Measurements from ENCODE around the gene SNX5. TPM values are rescaled to one million over a fixed set of nuclear protein-coding genes. Genes with fewer than 3 reads are reported as not detected.

SNX5 gene
- polyA plus RNA-seq (2013, experiment 1 of 2; ENCODE audit: insufficient read length) = 95.1 TPM
- polyA plus RNA-seq (2013, experiment 2 of 2; ENCODE audit: insufficient read length) = 96.7 TPM

DNA sequence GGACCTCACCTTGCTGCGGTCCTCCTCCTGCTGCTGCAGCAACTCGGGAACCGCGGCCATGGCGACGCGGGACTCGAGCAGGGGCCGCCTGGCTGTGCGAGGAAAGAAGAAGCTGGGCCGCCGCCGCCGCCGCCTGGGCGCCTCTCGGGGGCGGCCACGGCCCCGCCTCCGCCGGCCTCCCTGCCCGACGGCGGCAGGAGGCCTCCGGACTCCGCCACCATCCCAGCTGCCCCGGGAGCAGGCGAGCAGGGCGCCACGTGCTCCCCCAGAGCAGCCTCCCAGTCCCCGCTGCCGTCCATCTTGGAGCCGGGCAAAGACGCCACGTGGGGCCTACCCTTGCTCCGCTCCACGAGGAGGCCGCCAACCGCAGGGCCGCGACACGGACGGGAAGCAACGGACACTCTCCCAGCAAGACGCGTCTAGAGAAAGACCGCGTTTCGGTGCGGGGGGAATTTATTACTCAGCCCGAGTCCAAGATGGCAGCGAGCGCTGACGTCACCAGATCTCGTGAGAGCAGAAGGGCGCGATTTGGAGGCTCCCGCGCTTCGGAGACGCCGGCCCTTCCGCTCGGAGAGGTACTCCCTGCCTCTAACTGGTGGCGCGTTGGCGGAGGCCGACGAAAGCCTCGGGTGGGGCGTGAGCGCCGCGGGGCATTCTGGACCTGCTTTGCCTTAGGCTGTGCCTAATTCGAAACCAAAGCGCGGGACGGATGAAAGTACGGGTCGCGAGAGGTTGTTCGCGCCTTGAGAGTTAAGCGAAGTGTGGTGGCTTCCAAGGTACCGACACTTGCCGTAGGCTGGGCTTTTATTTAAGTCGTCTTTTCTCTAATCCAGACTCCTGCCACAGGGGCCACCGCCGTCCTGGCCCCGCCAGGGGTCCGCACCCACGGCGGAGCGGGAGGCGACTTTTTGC lies at the start of gene SNX5, which contains the start of gene MGME1:
Gene SNX5, minus strand, starts transcription at position 429 of the 912 bp plus-strand sequence. Its CDS starts 369 bp downstream, at position 60.
Gene MGME1, plus strand, starts transcription at position 653 of the 912 bp plus-strand sequence. CDS start 842 bp downstream, outside the sequence.
- peak; percentile 100 for DNase-seq

DNA sequence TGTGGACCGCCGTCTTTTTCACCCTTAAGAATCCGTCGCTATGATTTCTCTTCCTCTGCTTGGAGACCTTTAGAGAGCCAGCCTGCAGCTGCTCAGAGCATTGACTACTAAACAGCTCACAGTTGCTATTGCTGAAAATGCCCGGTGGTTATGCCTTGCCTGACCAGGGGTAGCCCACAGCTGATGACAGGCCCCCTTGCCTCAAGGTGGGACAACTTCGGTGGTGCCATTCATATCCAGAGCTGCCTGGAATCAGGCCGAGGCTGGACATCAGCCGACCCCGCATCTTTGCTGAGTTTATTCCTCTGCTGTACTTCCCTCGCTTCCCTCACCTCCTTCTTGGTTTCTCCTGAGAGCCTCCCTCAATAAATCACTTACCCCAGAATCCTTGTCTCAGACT lies 49.5 kb upstream of the SNX5 start:
- no peak for DNase-seq

DNA sequence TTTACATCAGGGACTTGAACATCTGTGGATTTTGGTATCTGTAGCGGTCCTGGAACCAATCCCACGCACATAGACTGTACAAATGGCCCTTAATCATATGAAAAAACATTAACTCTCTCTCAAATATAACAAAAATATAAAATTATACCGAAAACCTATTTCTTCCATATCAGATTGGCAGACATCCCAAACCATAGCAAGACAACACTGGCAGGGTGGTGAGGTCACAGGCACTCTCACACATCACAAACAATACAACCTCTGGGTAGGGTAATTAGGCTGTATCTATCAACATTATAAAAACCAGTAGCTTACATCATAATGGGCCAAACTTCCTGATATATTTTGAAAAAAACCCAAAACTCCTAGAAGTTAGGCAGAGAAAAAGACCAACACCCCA lies 48.2 kb upstream of the SNX5 start:
- DNase-seq = no peak

DNA sequence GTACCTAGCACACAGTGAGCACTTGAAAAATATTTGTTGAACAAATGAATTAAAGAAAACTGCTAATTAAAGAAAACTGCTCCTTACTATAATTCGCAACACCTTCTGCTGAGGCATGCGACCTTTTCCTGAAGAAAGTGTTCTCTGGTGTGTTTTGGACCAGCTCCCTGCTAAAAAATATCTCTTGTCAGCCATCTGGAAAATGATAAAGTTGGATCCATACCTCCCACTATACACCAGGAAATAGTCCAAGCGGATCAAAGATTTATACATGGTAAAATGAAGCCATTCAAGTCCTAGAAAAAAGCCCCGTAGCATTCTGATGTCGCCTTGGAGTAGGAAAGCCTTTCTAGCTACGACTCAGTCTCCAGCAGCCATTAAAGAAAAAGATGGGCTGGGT lies 45.8 kb upstream of the SNX5 start:
- no peak for DNase-seq

DNA sequence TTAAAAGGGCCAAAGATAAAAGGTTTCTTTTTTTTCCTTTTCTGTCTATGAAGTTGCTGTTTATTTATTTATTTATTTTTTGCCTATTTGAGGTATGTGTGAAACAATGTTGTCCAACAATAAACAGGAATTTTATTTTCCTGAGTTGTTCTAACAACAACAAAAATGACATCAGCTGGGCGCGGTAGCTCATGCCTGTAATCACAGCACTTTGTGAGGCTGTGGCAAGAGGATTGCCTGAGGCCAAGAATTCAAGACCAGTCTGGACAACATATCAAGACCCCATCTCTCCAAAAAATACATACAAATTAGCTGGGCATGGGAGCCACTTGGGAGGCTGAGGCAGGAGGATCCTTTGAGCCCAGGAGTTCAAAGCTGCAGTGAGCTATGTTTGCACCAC lies 44.3 kb upstream of the SNX5 start:
- no peak for DNase-seq

DNA sequence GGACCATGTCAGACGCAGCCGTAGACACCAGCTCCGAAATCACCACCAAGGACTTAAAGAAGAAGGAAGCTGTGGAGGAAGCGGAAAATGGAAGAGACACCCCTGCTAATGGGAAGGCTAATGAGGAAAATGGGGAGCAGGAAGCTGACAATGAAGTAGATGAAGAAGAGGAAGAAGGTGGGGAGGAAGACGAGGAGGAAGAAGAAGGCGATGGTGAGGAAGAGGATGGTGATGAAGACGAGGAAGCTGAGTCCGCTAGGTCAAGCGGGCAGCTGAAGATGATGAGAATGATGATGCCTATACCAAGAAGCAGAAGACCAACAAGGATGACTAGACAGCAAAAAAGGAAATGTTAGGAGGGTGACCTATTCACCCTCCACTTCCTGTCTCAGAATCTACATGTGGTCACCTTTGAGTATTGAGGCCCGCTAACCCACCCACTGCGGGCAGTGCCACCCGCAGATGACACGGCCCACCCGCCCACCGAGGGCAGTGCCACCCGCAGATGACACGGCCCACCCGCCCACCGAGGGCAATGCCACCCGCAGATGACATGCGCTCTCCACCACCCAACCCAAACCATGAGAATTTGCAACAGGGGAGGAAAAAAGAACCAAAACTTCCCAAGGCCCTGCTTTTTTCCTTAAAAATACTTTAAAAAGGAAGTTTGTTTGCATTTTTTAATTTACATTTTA lies 43.5 kb upstream of the SNX5 start:
- DNase-seq = no peak

DNA sequence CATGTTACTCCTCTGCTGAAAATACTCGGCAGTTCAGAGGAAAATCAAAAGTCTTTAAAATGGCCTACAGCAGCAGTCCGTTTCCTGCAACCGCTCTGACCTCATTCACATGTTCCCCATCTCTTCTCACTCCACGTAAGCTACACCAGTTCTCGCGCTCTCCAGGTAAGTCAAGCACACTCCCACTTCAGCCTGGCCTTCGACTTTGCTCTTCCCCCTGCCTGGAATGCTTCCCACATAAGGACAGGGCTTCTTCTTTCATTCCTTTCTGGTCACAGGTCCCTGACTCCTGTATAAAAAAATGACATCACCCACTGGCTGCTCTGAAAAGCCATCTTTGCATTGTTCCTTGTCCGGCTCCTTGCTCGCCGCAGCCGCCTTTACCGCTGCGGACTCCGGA lies 42.9 kb upstream of the SNX5 start:
- DNase-seq = no peak

DNA sequence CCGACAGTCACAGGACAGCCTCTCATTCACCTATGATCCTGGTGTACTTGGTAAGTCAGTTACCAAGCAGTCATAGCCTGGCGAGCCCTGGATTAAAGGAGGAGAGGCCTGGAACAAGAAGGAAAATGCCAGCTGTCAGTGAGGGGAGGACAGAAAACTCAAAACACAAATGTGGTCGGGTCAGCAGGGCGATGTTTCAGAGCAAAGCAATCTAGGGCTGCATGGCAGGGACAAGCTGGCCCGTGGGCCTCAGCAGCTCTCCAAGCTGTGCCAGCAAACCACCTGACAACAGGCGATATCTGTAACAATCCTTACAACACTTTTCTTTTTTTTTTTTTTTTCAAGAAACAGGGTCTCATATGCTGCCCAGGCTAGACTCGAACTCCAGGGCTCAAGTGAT lies 40.5 kb upstream of the SNX5 start:
- DNase-seq = no peak

DNA sequence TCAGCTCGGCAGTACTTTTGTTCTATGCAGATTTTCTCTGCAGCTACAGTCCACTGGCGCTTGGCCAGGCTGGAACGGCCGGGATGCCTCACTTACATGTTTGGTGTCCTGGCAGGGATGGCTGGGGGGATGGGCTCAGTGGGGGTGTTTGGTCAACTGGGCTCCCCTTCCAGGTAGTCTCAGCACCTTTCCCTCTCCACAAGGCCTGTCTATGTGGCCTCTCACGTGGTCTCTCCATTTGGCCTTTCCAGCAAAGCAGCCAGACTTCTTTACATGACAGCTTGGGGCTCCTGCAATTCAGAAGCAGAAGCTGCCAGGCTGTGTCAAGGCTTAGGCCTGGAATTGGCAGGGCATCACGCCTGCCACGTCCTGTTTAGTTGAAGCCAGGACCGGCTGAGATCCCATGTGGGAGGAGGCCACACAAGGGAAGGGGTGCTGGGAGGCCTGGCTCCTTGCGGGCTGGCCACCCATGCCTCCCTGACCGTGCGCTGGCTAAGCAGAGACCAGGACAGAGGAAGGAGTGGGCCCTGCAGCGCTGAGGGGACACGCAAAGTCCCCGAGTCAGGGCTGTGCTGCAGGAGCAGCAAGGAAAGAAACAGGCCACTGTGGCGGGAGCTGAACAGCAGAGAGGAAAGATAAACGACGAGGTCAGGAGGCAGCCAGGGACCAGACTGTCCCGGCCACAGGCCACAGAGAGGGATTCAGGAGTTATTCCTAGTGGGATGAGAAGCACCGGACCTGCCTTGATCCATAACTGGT lies 39.1 kb upstream of the SNX5 start:
- no peak for DNase-seq

DNA sequence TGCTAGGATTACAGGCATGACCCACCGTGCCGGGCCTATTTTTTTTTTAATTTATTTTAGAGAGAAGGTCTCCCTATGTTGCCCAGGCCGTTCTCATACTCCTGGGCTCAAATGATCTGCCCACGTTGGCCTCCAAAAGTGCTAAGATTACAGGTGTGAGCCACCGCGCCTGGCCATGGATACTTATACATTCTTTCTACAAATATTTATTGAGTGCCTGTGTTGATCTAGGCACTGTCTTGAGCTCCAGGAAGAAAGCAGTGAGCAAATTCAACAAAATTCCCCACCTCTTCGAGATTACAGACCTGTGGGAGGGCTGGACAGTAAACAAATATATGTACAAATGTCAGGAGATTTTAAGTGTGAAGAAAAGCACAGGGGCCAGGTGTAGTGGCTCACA lies 38.1 kb upstream of the SNX5 start:
- DNase-seq = no peak

DNA sequence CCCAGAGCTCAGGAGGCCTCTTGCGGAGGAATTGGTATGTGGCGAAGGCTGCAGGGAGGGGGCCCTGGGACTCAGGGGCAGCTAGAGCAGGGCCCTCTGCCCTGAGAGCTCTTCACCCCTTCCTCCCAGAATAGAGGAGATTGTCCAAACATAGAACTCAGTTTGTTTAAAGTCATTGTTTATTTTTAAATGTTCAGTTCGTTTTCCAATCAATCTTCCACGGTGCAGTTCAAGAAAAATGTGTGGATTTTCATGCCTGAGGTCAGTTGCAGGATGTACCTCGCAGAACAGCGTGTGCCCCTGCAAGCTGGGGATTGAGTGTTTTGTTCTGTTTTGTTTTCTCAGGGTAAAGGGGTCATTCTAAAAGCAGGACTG lies 37.4 kb upstream of the SNX5 start:
- DNase-seq = no peak

DNA sequence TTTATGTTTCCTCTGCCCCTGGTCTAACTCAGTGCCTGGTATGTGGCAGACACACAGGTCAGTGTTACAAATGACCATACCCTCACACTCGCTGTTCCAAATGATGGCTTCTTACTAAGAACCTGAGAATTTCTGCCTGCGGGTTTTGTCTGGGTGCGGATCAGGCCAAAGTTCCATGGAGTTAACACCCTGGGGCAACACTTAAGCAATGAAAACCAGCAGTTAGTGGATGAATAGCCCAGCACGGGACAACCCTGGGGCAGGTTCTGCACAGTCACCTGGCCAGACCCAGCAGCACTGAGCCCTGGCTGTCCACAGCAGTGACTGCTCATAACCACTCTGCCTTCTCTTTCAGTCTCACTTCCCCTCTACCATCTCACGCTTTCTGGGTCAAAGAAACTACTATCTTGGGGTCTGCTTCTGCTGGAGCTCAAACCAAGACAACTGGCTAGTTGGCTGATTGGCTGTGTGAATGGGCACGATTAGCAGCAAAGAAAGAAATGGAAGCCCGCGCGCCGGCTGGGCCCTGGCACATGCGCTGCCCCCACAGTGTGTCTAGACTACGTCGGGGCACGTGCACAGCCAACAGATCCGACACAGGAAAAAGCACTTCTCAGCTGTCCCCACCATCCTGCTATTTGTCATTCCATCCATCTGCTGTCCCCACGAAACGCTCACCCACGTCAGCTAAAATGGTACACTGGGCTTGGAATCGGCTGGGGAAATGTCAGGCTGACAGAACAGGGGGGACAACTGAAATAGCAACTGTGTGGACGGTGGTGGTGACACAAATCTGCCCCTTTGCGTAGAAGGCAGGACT lies 36.8 kb upstream of the SNX5 start:
- DNase-seq = no peak

DNA sequence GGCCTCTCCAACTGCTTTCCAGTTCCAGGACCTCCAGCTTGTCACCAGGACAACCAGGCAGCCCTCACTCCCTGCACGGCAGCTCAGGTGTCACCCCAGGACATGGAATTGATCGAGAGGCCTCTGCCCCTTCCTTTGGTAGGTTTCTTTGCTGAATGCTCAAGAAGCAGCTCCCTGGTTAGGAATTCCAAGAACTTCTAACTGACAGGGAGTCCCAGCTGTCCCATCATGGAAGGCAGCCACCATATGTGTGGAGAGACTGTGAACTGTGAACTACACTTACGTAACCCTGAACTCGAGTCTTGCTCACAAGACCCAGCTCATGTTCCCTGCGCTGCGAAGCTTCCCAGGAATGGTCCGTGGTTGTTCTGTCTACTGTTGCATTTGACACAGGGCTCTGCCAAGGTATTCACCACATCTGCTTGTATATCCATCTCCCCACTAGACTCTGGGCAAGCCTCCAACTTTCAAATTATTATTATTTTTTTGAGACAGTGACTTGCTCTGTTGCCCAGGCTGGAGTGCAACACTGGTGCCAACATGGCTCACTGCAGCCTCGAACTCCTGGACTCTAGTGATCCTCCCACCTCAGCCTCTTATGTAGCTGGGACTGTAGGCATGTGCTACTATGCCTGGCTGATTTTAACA lies 35.9 kb upstream of the SNX5 start:
- peak; percentile 12 for DNase-seq

DNA sequence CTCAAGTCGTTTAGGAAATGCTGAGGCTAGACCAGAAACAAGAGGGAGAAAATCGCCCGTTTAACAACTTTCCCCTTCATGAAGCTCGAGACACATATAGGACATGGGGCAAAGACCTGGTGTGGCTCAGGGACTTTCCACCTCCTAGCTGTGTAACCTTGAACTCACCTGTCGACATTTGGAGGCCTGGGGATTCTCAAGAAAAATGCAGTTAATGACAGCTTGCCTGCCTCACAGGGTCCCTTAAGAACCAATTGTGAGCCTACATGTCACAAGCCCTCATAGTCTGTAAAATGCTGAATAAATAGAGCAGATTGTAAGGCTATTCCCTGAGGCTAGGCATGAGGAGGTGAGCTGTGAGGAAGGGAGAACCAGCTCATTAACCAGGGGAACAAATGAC lies 35.3 kb upstream of the SNX5 start:
- DNase-seq = no peak

DNA sequence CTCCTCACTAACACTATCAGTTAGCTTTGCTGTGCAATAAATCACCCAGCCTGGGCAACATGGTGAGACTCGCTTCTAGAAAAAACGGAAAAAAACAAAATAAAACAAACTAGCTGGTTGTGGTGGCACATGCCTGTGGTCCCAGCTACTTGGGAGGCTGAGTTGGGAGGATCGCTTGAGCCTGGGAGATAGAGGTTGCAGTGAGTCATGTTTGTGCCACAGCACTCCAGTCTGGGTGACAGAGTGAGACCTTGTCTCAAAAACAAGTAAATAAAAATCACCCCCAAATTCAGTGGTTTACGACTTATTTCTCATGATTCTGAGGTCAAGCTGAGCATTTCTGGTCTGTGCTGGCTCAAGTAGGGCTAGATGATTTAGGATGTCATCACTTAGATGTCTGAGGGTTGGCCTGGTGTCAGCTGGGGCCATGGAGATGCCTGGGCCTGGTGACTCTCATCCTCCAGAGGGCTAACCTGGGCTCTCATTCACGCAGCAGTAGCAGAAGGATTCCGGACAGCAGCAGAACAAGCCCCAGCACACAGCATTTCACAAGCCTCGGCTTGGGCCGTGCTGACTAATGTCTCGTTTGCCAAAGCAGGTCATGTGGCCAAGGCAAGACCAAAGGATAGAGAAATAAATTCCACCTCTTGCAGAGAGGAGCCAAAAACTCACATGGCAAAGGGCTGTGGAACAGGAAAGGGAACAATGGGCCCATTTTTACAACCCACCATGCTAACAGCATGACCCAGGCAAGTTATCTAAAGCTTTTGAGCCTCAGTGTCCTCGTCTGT lies 32.7 kb upstream of the SNX5 start:
- peak; percentile 35 for DNase-seq

DNA sequence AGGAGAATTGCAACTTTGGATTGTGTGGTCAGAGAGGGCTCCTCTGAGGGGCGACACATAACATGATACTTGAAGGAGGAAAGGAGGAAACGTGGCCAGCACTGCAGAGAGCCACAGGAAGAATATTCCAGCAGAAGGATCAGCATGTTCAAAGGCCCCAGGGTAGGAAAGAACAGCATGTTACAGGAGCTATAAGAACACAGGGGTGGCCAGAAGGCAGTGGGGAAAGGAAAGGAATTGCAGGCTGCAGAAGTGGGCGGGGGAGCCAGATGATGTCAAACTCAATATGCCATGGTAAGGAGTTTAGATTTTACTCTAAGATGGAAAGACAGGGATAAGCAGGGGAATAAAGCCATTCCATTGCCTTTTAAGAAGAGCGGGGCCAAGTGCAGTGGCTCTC lies 31.0 kb upstream of the SNX5 start:
- no peak for DNase-seq

DNA sequence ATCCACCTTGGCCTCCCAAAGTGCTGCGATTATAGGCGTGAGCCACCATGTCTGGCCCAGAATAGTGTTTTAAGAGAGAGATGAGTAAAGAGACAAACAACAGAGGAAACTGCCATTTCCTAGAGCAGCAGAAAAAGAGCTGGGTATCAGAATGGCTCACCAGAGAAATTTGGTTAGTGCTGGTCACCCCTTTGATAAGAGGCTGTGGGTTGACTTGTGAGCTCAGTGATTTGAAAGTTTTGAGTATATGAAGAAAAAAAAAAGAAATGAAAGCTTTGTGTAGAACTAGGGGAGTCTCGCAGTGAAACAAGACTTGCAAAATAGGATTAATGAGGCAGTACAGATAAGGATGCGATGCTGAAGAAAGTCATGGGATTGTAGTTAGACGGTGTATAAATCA lies 29.9 kb upstream of the SNX5 start:
- DNase-seq = no peak

DNA sequence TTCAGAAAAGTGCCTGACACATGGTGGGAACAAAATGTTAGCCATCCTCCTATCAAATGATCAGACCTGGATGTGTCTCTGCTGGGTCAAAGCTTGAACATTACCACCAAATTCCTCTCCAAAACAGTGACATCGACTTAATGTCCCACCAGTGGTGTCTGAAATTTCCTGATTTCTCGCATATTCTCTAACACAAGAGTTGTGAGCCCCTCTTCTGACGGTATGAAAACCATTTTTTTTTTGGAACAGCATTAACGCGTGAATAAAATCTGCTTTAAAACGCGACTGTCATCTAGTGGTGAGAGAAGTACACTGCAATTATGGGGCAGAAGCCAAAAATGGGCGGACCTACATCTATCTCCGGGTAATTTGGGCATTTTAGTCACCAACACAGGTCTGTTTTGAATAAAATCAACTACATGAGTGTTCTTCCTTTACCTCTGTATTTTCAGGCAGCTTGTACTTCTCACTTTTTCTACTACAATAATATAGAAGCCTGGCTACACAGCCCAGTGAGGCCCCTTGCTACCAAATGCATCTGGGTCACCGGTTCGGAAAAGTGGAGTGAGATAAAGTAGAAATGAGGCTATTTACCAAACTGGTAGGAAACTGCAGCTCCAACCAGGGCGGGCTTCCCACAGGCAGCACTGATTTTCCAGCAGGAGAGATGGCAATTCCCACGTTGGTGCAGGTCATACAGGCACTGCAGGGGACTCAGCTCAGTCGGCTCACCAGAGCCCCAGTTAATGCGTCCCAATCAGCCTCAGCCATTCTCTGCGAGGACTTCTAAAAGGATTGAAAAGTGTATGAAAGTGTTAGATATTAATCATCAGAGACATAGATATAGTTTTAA lies 27.6 kb upstream of the SNX5 start:
- peak; percentile 72 for DNase-seq

DNA sequence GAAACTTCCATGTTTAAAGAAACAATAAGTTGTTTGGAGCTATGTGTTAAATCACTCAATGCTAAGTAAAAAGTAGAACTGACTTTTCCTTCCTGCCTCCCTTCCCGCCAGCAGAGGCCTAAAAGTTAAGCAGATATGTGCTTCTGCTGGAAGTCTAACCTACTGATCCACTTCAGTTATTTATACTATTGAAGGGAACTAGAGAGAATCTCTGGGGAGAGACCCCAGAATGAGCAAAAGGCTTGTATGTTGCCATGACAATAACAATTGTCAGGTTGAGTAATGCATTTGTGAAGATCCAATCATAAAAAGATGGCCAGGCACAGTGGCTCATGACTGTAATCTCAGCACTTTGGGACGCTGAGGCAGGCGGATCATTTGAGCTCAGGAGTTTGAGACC lies 25.0 kb upstream of the SNX5 start:
- DNase-seq = no peak
